GM18870 (cell line): Measurements from ENCODE around the gene PKP4.
"Not testable (repeated sequence)": the region's sequence is repeated elsewhere in the genome, so short reads cannot be mapped to it uniquely, and the experiment has no call there.

Experiments used
- ATAC-seq: cut with Tn5 transposase; IDR thresholded peaks from one replicate; pipeline ENCODE4 v1.9.1; 2021; ENCODE audit warnings: moderate library complexity; ENCODE audit not compliant: unreplicated experiment

Gene PKP4

GRCh38 chr2:158456309-158457066, at the start of gene PKP4, which contains the start of gene CCDC148:
TSS of gene PKP4 (plus strand) at chr2:158456952. CDS start at chr2:158533185, 76,233 bp downstream.
TSS of gene CCDC148 (minus strand) at chr2:158456753. CDS start at chr2:158456439, 314 bp downstream.
- ATAC-seq: peak; percentile 89

- ATAC-seq: no peak
Observed at GRCh38 chr2:158407031-158407430, 49.7 kb upstream of the PKP4 start.

GRCh38 chr2:158410132-158410531, 46.6 kb upstream of the PKP4 start:
- no peak for ATAC-seq

- ATAC-seq: no peak
Observed at GRCh38 chr2:158411748-158412147, 45.0 kb upstream of the PKP4 start.

GRCh38 chr2:158412206-158412605, 44.5 kb upstream of the PKP4 start:
- no peak for ATAC-seq

GRCh38 chr2:158413581-158413980, 43.2 kb upstream of the PKP4 start:
- ATAC-seq: no peak

GRCh38 chr2:158414538-158414937, 42.2 kb upstream of the PKP4 start:
- no peak for ATAC-seq

- no peak for ATAC-seq
Observed at GRCh38 chr2:158432117-158432516, 24.6 kb upstream of the PKP4 start.

GRCh38 chr2:158433716-158434115, 23.0 kb upstream of the PKP4 start:
- not testable (repeated sequence) for ATAC-seq

GRCh38 chr2:158439062-158439461, 17.7 kb upstream of the PKP4 start:
- not testable (repeated sequence) for ATAC-seq

GRCh38 chr2:158443606-158444005, 13.1 kb upstream of the PKP4 start:
- no peak for ATAC-seq

GRCh38 chr2:158457092-158457825, 507 bp downstream of the PKP4 start:
- ATAC-seq: peak; percentile 21

GRCh38 chr2:158457826-158458616, 1.3 kb downstream of the PKP4 start:
- ATAC-seq: peak; percentile 37

- ATAC-seq: no peak
Observed at GRCh38 chr2:158458617-158458920, 1.8 kb downstream of the PKP4 start.

GRCh38 chr2:158459161-158460003, 2.6 kb downstream of the PKP4 start:
- no peak for ATAC-seq

GRCh38 chr2:158460632-158461297, 4.0 kb downstream of the PKP4 start:
- ATAC-seq: no peak

GRCh38 chr2:158463496-158464095, 6.8 kb downstream of the PKP4 start:
- no peak for ATAC-seq

GRCh38 chr2:158464426-158465281, 7.9 kb downstream of the PKP4 start:
- ATAC-seq: peak; percentile 78

GRCh38 chr2:158467248-158467647, 10.5 kb downstream of the PKP4 start:
- no peak for ATAC-seq
